Fibroblast of the conjunctiva (primary cell): ENCODE data around the gene COG3.

Experiments
- DNase-seq: peaks from one replicate; pipeline ENCODE4 v3.0.0-alpha.2; 2010; ENCODE audit warnings: low read depth

The COG3 gene

GRCh38 chr13:45506811-45507210 lies 42.1 kb downstream of the COG3 start:
- no peak for DNase-seq

GRCh38 chr13:45508776-45509175 lies 44.0 kb downstream of the COG3 start:
- DNase-seq, result no peak

- DNase-seq, result no peak
Observed at GRCh38 chr13:45510672-45511071, 45.9 kb downstream of the COG3 start.

- peak; percentile 66 for DNase-seq
Observed at GRCh38 chr13:45511310-45512097, 46.8 kb downstream of the COG3 start.

- DNase-seq, result no peak
Observed at GRCh38 chr13:45512098-45512496, 47.4 kb downstream of the COG3 start.

- DNase-seq, result no peak
Observed at GRCh38 chr13:45516757-45517156, 52.0 kb downstream of the COG3 start.

- DNase-seq, result no peak
Observed at GRCh38 chr13:45518525-45519245, 53.9 kb downstream of the COG3 start.

GRCh38 chr13:45519493-45519892 lies 54.8 kb downstream of the COG3 start:
- no peak for DNase-seq

GRCh38 chr13:45521297-45521696 lies 56.6 kb downstream of the COG3 start:
- DNase-seq, result no peak

GRCh38 chr13:45522571-45522970 lies 57.8 kb downstream of the COG3 start:
- no peak for DNase-seq

- DNase-seq, result no peak
Observed at GRCh38 chr13:45527699-45528462, 63.1 kb downstream of the COG3 start.

- no peak for DNase-seq
Observed at GRCh38 chr13:45529758-45530157, 65.0 kb downstream of the COG3 start.

GRCh38 chr13:45534604-45535003 lies 69.9 kb downstream of the COG3 start:
- no peak for DNase-seq

- no peak for DNase-seq
Observed at GRCh38 chr13:45536224-45536623, 71.5 kb downstream of the COG3 start.

GRCh38 chr13:45537516-45537915 lies 72.8 kb downstream of the COG3 start:
- peak; percentile 21 for DNase-seq

GRCh38 chr13:45538382-45538781 lies 73.6 kb downstream of the COG3 start:
- no peak for DNase-seq

- DNase-seq, result no peak
Observed at GRCh38 chr13:45540195-45540594, 75.5 kb downstream of the COG3 start.

GRCh38 chr13:45540864-45541263 lies 76.1 kb downstream of the COG3 start:
- no peak for DNase-seq

- no peak for DNase-seq
Observed at GRCh38 chr13:45541806-45542205, 77.1 kb downstream of the COG3 start.

GRCh38 chr13:45542391-45542790 lies 77.7 kb downstream of the COG3 start:
- no peak for DNase-seq

GRCh38 chr13:45542878-45543277 lies 78.1 kb downstream of the COG3 start:
- DNase-seq, result no peak

GRCh38 chr13:45544520-45544919 lies 79.8 kb downstream of the COG3 start:
- DNase-seq, result no peak
